Stimulated activated CD8-positive, alpha-beta memory T cell treated with anti-CD3 and anti-CD28 coated beads, Interleukin-15, amount 100 ng/mL, for 48 hours (primary cell): ENCODE data around the gene ENTPD2.
"Not testable (repeated sequence)": the region's sequence is repeated elsewhere in the genome, so short reads cannot be mapped to it uniquely, and the experiment has no call there.

Experiments used
- DNase-seq, 2 donors: peaks; one replicate each; pipeline ENCODE4 v3.0.0-alpha.2; 2020; ENCODE audit warnings: low read depth in 2 of 2

Gene ENTPD2

DNA sequence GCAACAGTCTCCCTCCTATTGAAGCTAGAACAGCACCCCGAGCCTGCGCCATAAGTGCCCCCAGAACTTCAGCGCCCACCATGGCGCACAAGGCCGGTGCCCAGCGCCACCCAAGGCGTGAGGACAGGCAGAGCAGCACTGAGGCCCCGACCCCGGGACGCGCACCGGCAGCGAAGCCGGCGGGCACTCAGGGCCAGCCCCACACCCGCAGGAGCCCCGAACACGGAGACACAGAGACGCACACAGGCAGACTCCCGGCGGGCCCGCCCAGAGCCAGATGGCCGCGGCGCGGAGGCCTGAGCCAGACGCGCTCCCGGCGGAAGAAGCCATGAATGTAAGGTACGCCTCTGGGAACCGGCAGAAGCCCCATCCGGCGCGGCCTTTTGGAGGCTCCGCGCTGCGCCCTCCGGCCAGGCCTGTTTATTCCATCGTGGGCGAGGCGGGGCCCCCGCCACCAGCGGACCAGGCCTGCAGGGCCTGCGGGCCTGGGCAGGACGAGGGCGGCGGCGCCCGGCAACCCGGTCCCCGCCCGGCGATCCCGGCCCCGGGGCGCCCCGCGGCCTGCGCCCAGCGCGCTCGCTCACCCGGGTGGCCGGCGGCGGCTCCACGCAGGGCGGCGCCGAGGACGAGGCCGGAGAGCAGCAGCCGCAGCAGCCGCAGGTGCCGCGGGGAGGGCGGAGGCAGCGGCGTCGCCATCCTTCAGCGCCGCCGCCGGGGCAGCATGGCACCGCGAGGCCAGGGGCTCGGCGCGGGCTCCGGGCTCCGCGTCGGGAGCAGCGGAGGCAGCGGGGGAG, 8.4 kb downstream of the ENTPD2 start:
- DNase-seq, result no peak

GRCh38 chr9:137044502-137045177, 9.2 kb downstream of the ENTPD2 start:
- no peak for DNase-seq

GRCh38 chr9:137044037-137044436, 9.8 kb downstream of the ENTPD2 start:
- no peak for DNase-seq

GRCh38 chr9:137042751-137043727, 10.8 kb downstream of the ENTPD2 start:
- no peak for DNase-seq

DNA sequence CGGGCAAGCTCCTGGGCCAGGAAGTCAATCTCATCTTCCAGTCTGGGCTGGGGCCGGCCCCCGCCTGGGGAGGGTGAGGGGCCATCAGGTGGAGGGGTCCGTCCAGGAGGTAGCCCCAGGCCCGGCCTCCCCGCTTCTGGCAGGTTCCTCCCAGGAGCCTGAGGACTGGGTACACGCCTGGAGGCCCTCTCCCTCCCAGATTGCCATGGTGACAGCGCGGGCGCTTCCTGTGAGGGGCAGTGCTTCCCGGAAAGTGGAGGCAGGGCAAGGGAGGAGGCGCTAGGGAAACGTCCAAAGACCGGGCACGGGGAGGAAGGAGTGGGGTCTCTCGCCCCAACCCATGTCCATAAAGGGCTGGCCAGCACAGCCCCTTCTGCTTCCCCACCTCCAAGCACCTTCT, 12.7 kb downstream of the ENTPD2 start:
- no peak for DNase-seq

- DNase-seq, result no peak
These were observed 13.3 kb downstream of the ENTPD2 start for GRCh38 chr9:137040568-137040967.

GRCh38 chr9:137039611-137040366, 14.1 kb downstream of the ENTPD2 start:
- no peak for DNase-seq

DNA sequence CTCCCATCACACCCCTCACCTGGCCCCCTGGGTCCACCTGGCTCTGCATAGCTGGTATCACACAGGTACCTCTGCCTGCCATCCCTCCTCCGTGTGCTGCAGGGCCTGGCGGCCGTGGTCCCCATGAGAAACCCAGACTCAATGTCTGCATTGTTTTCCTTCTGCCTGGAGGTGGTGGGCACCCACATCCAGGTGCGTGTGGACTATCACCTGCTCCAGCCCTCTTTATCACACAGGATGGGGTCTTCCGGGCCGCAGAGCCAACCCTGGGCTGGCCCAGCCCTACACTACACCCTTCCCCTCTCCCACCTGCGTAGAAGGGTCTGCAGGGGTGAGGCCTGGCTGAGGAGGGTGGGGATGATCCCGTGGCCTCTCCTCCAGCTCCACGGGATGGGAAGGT, 14.9 kb downstream of the ENTPD2 start:
- DNase-seq, result no peak

DNA sequence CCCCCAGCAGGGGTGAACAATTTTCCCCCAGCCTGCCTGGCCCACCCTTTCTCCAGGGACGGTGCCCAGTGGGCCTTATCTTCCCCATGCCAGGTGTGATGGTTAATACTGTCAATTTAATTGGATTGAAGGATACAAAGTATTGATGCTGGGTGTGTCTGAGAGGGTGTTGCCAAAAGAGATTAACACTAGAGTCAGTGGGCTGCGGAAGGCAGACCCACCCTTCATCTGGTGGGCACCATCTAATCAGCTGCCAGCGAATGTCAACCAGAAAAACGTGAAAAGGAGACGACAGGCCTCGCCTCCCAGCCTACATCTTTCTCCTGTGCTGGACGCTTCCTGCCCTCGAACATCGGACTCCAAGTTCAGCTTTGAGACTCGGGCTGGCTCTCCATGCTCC, 16.4 kb downstream of the ENTPD2 start:
- DNase-seq, result no peak

- DNase-seq, result no peak
These were observed 16.8 kb downstream of the ENTPD2 start for GRCh38 chr9:137037035-137037434.

GRCh38 chr9:137035937-137036336, 17.9 kb downstream of the ENTPD2 start:
- DNase-seq, result no peak

GRCh38 chr9:137035507-137035834, 18.4 kb downstream of the ENTPD2 start:
- no peak for DNase-seq

GRCh38 chr9:137034709-137035506, 19.0 kb downstream of the ENTPD2 start:
- DNase-seq, result peak; percentile 74 to 77

DNA sequence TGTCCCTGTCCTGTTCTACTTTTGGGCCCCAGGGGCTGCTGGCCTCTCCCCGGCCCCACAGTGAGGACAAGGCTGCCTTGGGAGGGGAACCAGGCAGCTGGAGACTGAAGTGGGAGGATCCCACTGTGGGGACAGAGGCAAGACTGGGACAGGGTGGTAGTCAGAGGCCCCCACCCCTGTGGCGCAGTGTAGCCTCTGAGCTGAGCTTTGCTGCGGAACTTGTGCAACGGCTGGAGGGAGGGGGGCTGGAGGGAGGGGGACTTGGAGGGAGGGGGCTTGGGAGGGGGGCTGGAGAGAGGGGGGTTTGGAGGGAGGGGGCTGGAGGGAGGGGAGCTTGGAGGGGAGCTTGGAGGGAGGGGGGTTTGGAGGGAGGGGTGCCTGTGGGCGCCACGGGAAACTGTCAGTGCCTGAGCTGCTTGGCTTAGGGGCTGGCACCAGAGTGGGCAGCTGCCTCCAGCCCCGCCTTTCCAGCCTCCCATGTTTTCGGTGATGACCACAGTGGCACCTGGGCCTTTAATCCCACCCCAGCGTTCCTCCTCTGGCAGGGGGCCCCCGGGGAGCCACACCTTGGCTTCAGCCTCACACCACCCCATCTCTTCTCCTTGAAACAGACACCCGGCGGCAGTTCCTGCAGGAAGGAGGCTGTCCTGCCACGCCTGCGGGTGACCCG, 19.7 kb downstream of the ENTPD2 start:
- no peak for DNase-seq

DNA sequence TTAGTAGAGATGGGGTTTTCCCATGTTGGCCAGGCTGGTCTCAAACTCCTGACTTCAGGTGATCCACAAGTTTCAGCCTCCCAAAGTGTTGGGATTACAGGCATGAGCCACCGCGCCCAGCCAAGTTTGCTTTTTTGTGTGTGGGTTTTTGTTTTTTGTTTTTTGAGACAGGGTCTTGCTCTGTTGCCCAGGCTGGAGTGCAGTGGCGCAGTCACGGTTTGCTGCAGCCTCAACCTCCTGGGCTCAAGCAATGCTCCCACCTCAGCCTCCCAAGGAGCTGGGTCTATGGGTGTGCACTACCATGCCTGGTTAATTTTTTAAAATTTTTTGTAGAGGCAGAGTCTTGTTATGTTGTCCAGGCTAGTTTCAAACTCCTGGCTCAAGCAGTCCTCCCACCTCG, 20.4 kb downstream of the ENTPD2 start:
- DNase-seq, result not testable (repeated sequence)

DNA sequence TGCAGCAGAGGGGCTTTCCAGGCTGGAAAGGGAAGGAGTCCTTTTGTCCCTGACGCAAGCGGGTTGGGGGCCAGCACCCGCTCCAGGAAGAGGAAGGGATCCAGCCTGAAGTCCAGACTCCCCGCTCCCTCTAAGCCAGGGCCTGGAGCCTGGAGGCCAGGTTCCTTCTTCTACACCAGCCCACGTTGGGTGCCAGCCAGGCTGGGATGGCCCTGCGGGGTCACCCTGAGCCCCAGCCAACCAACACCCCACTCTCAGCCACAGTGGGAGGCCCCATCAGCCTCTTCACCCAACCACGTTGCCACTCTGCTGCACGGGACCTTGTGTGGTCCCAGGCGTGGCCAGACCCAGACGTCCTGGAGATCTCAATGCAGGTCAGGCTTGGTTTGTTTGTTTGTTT, 21.0 kb downstream of the ENTPD2 start:
- no peak for DNase-seq

- DNase-seq, result peak in 1 of 2 donors; percentile 44
These were observed 21.8 kb downstream of the ENTPD2 start, which contains the start of gene FUT7 for GRCh38 chr9:137031904-137032640. TSS of gene FUT7 (minus strand) at chr9:137032088. CDS start at chr9:137031991, 97 bp downstream.

DNA sequence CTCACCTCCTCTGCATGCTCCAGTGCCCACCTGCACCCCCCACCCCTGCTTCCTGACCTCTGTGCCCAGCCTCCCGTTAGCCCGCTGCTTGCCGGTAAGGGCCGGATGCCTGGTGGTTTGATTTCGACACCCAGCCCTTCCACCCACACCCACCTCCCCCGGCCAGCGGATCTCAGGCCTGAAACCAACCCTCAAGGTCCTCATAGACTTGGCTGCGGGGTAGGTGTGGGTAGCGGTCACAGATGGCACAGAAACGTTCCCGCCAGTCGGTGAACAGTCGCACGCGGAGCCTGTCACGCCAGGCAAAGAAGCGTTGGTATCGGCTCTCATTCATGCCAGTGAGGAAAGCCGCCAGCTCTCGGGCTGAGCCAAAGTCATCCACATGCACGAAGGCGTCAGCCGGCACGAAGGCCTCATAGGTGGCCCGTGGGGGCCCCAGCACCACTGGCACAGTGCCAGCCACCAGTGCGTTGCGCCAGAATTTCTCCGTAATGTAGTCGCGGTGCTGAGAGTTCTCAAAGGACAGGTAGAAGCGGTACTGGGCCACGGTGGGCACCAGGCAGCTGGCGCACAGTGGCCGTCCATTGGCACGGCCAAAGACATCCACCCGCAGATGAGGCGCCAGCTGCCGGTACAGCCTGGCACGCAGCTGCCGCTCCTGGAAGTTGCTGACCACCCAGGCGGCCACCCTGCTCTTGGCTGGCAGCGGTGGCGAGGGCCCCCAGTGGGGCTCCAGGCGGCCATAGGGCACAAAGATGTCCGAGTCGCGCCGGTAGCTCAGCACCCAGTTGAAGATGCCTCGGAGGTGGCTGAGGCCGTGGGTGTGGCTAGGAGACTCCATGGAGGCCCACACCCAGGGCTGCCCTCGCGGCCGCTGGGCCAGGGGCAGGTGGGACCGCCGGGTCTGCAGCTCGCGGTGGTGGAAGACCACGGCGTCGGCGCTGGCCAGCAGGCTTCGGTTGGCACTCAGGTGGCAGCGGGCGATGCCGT, 23.0 kb downstream of the ENTPD2 start:
- peak; percentile 50 to 52 for DNase-seq
